ENCODE data around the gene TMC7.
"Not testable (repeated sequence)": the region's sequence is repeated elsewhere in the genome, so short reads cannot be mapped to it uniquely, and the experiment has no call there.

GRCh38 chr16:18956658-18957241 is 27.0 kb upstream of the TMC7 start:
- TF ChIP-seq EZH2 (IDR thresholded peaks at IDR 0.05; ENCODE audit: borderline replicate concordance, low read depth, low read length, poor library complexity, severe bottlenecking); CTCF (conservative IDR thresholded peaks at IDR 0.05; ENCODE audit: low read depth, low read length): not testable (repeated sequence)

Measured in A673 (cell line).